Natural killer cell (primary cell): ENCODE measurements around the gene CARMIL1. TPM values are rescaled to one million over a fixed set of nuclear protein-coding genes. Genes with fewer than 3 reads are reported as not detected.

Source experiments
- ATAC-seq, 3 donors: fragments of 150-1000 bp in 2 of 3; fragments of 200-7000 bp in 1 of 3; cut with Tn5 transposase; 1 replicate in 1 of 3; 2 replicates in 2 of 3; pipeline ENCODE4 v1.10.0; 2021; ENCODE audit warnings: mild to moderate bottlenecking in 2 of 3, moderate library complexity in 2 of 3
- DNase-seq, 2 donors: peaks; one replicate each; pipeline versions ENCODE4 v3.0.0 to v3.0.0-alpha.2; 2013 to 2021; ENCODE audit warnings: mixed read lengths in 1 of 2
- H3K27ac ChIP-seq: one replicate; pipeline ENCODE4 v1.5.1; 2013; ENCODE audit warnings: mild to moderate bottlenecking, low read length
- H3K27me3 ChIP-seq: one replicate; pipeline ENCODE4 v1.6.1; 2013; ENCODE audit warnings: low read length; ENCODE audit not compliant: control insufficient read depth, insufficient read depth
- H3K36me3 ChIP-seq: one replicate; pipeline ENCODE4 v1.6.1; 2013; ENCODE audit warnings: low read length; ENCODE audit not compliant: control insufficient read depth, insufficient read depth
- H3K4me1 ChIP-seq: one replicate; pipeline ENCODE4 v1.6.1; 2013; ENCODE audit warnings: low read length; ENCODE audit not compliant: control insufficient read depth, insufficient read depth
- H3K4me3 ChIP-seq: one replicate; pipeline ENCODE4 v1.5.1; 2013; ENCODE audit warnings: low read length
- H3K9me3 ChIP-seq: one replicate; pipeline ENCODE4 v1.6.1; 2013; ENCODE audit warnings: low read length; ENCODE audit not compliant: control insufficient read depth, insufficient read depth
- H3K27ac Mint-ChIP-seq, 2 donors: one replicate each; pipeline ENCODE4 v1.8.0; 2022; ENCODE audit warnings: mild to moderate bottlenecking in 2 of 2, mixed read lengths in 2 of 2, moderate library complexity in 1 of 2
- H3K27me3 Mint-ChIP-seq, 2 donors: one replicate each; pipeline ENCODE4 v1.8.0; 2022; ENCODE audit warnings: low read depth in 2 of 2, mixed read lengths in 2 of 2
- H3K36me3 Mint-ChIP-seq: one replicate; pipeline ENCODE4 v1.8.0; 2022; ENCODE audit warnings: mixed read lengths
- H3K4me1 Mint-ChIP-seq, 2 donors: one replicate each; pipeline ENCODE4 v1.8.0; 2022; ENCODE audit warnings: mixed read lengths in 2 of 2
- H3K4me3 Mint-ChIP-seq: one replicate; pipeline ENCODE4 v1.8.0; 2022; ENCODE audit warnings: mild to moderate bottlenecking, moderate library complexity, mixed read lengths
- H3K9me3 Mint-ChIP-seq, 2 donors: one replicate each; pipeline ENCODE4 v1.8.0; 2022; ENCODE audit warnings: mixed read lengths in 2 of 2
- CTCF ChIP-seq: fragments of 200-600 bp; IDR thresholded peaks from one replicate; pipeline ENCODE4 v1.8.0; 2022; ENCODE audit warnings: antibody characterized with exemption
- WGBS: methylation state at CpG from one replicate; pipeline ENCODE4 v1.1.7; 2013; ENCODE audit warnings: missing lambda C conversion rate; ENCODE audit not compliant: insufficient coverage; 5-methylcytosine and 5-hydroxymethylcytosine counted together
- intact Hi-C: fragments of 100-400 bp; cut with micrococcal nuclease; formaldehyde crosslinking; loops from one replicate; pipeline ENCODE4 v1.14.2; 2022
- total RNA-seq, 4 donors: library from RNA; stranded (reverse); fragments of 120-200 nt in 1 of 4; gene quantifications; one replicate each; pipeline versions ENCODE4 v1.2.3 to v1.2.4, GENCODE V29; 2013 to 2022

The CARMIL1 gene
- total RNA-seq, 3 donors from 2014 or later (not counting 1 experiment from before 2014, with no cell fraction given), result 0.25 to 1.1 (median 0.35) TPM

GRCh38 chr6:25603251-25603650 lies 324.1 kb downstream of the CARMIL1 start:
- H3K27me3 Mint-ChIP-seq, result peaks cover 5 to 8% of the 10 kb centered on the region in 2 donors
- H3K4me1 Mint-ChIP-seq, result no peaks in the 10 kb centered on the region
- 100% methylated on average over 1 of the region's 1 CpG for WGBS
- H3K9me3 Mint-ChIP-seq, result no peaks in the 10 kb centered on the region
- no peaks in the 10 kb centered on the region for H3K27me3 ChIP-seq
- no peak overlapping the region for H3K4me3 ChIP-seq
- intact Hi-C loops, result no loop called here
- no peaks in the 10 kb centered on the region for H3K36me3 Mint-ChIP-seq
- no peaks in the 10 kb centered on the region for H3K9me3 ChIP-seq
- no peak overlapping the region for H3K27ac ChIP-seq
- no peak overlapping the region for H3K4me3 Mint-ChIP-seq
- no peaks in the 10 kb centered on the region for H3K36me3 ChIP-seq
- ATAC-seq (no peak), DNase-seq (no peak)
- TF ChIP-seq CTCF, result no peak
- H3K27ac Mint-ChIP-seq, result no peak overlapping the region
- no peaks in the 10 kb centered on the region for H3K4me1 ChIP-seq

- H3K4me3 Mint-ChIP-seq, result no peak overlapping the region
- no peaks in the 10 kb centered on the region for H3K4me1 Mint-ChIP-seq
- DNase-seq, result no peak
- peaks cover 0 to 20% of the 10 kb centered on the region in 2 donors for H3K27me3 Mint-ChIP-seq
- no peak overlapping the region for H3K27ac Mint-ChIP-seq
- Histone ChIP-seq H3K27ac (no peak overlapping the region), H3K36me3 (no peaks in the 10 kb centered on the region), H3K9me3 (no peaks in the 10 kb centered on the region), H3K4me3 (no peak overlapping the region), H3K27me3 (no peaks in the 10 kb centered on the region), H3K4me1 (no peaks in the 10 kb centered on the region)
- TF ChIP-seq CTCF, result no peak
- intact Hi-C loops, result no loop called here
- 93% methylated on average over 11 of the region's 11 CpGs for WGBS
- ATAC-seq, result no peak
- H3K36me3 Mint-ChIP-seq, result no peaks in the 10 kb centered on the region
- H3K9me3 Mint-ChIP-seq, result no peaks in the 10 kb centered on the region
Observed at GRCh38 chr6:25606151-25606550, 327.0 kb downstream of the CARMIL1 start.

DNA sequence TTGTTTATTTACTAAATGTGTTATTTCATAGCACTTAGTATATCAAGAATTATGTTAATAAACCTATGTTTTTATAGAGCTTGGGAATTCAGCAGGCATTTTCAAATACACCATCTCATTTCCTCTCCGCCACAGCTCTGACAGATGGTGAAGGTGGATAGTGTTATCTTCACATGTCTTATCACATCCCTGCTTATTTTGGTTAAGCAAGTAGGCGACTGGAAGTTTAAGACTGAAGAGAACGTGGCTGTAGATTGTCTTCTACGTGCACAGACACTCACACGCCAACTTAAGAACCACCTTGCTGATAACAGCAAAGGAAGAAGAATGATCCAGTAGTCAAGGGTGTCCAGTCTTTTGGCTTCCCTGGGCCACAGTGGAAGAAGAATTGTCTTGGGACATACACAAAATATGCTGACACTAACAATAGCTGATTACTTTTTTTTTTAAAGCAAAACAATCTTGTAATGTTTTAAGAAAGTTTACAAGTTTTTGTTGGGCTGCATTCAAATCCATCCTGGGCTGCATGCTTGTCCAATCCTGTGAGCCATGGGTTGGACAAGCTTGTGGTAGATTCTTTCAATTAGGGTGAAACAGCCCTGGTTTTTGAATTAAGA lies 329.5 kb downstream of the CARMIL1 start:
- Mint-ChIP-seq H3K4me3 (no peak overlapping the region), H3K4me1 (no peaks in the 10 kb centered on the region), H3K27ac (no peak overlapping the region), H3K27me3 (peaks cover 0 to 24% of the 10 kb centered on the region in 2 donors), H3K9me3 (no peaks in the 10 kb centered on the region), H3K36me3 (no peaks in the 10 kb centered on the region)
- Histone ChIP-seq H3K36me3 (no peaks in the 10 kb centered on the region), H3K4me1 (no peaks in the 10 kb centered on the region), H3K27ac (no peak overlapping the region), H3K4me3 (no peak overlapping the region), H3K27me3 (no peaks in the 10 kb centered on the region), H3K9me3 (no peaks in the 10 kb centered on the region)
- TF ChIP-seq CTCF, result no peak
- intact Hi-C loops, result no loop called here
- ATAC-seq (no peak), DNase-seq (no peak)
- WGBS, result 88% methylated on average over 4 of the region's 5 CpGs

DNA sequence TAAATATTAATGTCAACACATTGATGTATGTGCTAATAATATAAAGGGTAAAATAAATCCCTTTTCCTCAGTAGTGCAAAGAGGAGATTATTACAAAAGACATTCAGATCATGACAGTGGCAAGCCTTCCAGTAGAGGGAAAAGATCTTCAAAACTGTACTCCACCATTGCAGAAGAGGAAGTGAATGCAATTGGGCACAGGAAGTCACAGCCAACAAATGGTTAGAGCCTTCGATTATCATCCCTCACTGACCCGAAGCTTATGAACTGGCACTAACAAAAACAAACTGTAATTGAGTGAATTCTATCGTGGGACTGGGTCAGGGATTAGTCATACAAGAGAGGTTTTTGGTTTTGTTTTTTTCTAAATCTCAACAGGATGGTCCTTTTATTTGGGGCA lies 333.5 kb downstream of the CARMIL1 start:
- H3K27ac ChIP-seq, result no peak overlapping the region
- no peaks in the 10 kb centered on the region for H3K36me3 ChIP-seq
- no peak overlapping the region for H3K4me3 ChIP-seq
- no peak for DNase-seq
- no peak for ATAC-seq
- intact Hi-C loops, result no loop called here
- Mint-ChIP-seq H3K27ac (no peak overlapping the region), H3K36me3 (no peaks in the 10 kb centered on the region), H3K9me3 (no peaks in the 10 kb centered on the region), H3K27me3 (peaks cover 4 to 31% of the 10 kb centered on the region in 2 donors), H3K4me1 (no peaks in the 10 kb centered on the region), H3K4me3 (no peak overlapping the region)
- no CpG with 5 or more reads among the region's 3 CpGs for WGBS
- no peaks in the 10 kb centered on the region for H3K4me1 ChIP-seq
- no peaks in the 10 kb centered on the region for H3K9me3 ChIP-seq
- no peak for TF ChIP-seq CTCF
- H3K27me3 ChIP-seq, result no peaks in the 10 kb centered on the region
